AG09319 (cell line): ENCODE results near the gene TOLLIP.

Source experiments
- DNase-seq: peaks from one replicate; pipeline ENCODE4 v3.0.0-alpha.2; 2010; ENCODE audit warnings: low read depth; ENCODE audit errors: extremely low read depth
- CTCF ChIP-seq: IDR thresholded peaks from 2 replicates; pipeline ENCODE4 v1.5.1; 2011; ENCODE audit warnings: low read depth, mild to moderate bottlenecking, inconsistent platforms, low read length, moderate library complexity

TOLLIP gene

GRCh38 chr11:1241706-1242105 lies 67.7 kb downstream of the TOLLIP start:
- TF ChIP-seq CTCF, result no peak
- DNase-seq, result no peak

- TF ChIP-seq CTCF, result no peak
- DNase-seq, result no peak
Observed at GRCh38 chr11:1240771-1241170, 68.7 kb downstream of the TOLLIP start.

- no peak for TF ChIP-seq CTCF
- DNase-seq, result no peak
Observed at GRCh38 chr11:1239596-1240205, 69.7 kb downstream of the TOLLIP start.

GRCh38 chr11:1238767-1239595 lies 70.5 kb downstream of the TOLLIP start:
- no peak for TF ChIP-seq CTCF
- DNase-seq, result no peak

- no peak for TF ChIP-seq CTCF
- no peak for DNase-seq
Observed at GRCh38 chr11:1237851-1238250, 71.6 kb downstream of the TOLLIP start.

- DNase-seq, result no peak
- TF ChIP-seq CTCF, result no peak
Observed at GRCh38 chr11:1237128-1237580, 72.3 kb downstream of the TOLLIP start.
